ENCODE data around the gene NEURL3. TPM values are rescaled to one million over a fixed set of nuclear protein-coding genes. Genes with fewer than 3 reads are reported as not detected.

NEURL3 gene
- total RNA-seq, 3 donors from 2014 or later = 2.1 to 5.2 (median 2.3) TPM

GRCh38 chr2:96509847-96510230, 4.7 kb upstream of the NEURL3 start:
- ATAC-seq (no peak), DNase-seq (no peak)
- no peaks in the 10 kb centered on the region for H3K9me3 ChIP-seq
- no peak overlapping the region for H3K4me3 ChIP-seq
- H3K4me1 ChIP-seq (ENCODE audit: low read depth) = peaks cover 15% of the 10 kb centered on the region
- intact Hi-C loops (cut with DNase I, micrococcal nuclease) = loop anchor here in 1 of 2 donors (5.0 kb wide), 2 partner anchors 37 to 103 kb away; no protein-coding TSS in a partner anchor
- no peak for TF ChIP-seq CTCF (IDR thresholded peaks at IDR 0.05)
- no peaks in the 10 kb centered on the region for H3K36me3 ChIP-seq (ENCODE audit: low read depth)

- peak; percentile 90 to 94 (median 94) for DNase-seq
- no peak overlapping the region for H3K4me3 ChIP-seq
Observed at GRCh38 chr2:96509114-96509846, 4.1 kb upstream of the NEURL3 start.

GRCh38 chr2:96508521-96509113, 3.5 kb upstream of the NEURL3 start:
- TF ChIP-seq CTCF (IDR thresholded peaks at IDR 0.05) = no peak
- H3K9me3 ChIP-seq = no peaks in the 10 kb centered on the region
- DNase-seq (peak in 1 of 3 donors; percentile 46), ATAC-seq (no peak)
- H3K4me3 ChIP-seq = no peak overlapping the region
- H3K4me1 ChIP-seq (ENCODE audit: low read depth) = peaks cover 15% of the 10 kb centered on the region
- intact Hi-C loops (cut with DNase I, micrococcal nuclease) = loop anchor here in 1 of 2 donors (5.0 kb wide), 1 partner anchor 101 kb away; no protein-coding TSS in a partner anchor
- no peaks in the 10 kb centered on the region for H3K36me3 ChIP-seq (ENCODE audit: low read depth)

More at GRCh38 chr2:96509114-96509846, 4.1 kb upstream of the NEURL3 start:
- peak; percentile 99 for TF ChIP-seq CTCF (IDR thresholded peaks at IDR 0.05)
- H3K4me1 ChIP-seq (ENCODE audit: low read depth) = peaks cover 15% of the 10 kb centered on the region
- H3K36me3 ChIP-seq (ENCODE audit: low read depth) = no peaks in the 10 kb centered on the region
- intact Hi-C loops (cut with DNase I, micrococcal nuclease) = loop anchor here in 1 of 2 donors (5.0 kb wide), 1 partner anchor 102 kb away; no protein-coding TSS in a partner anchor
- peak; percentile 90 for ATAC-seq
- no peaks in the 10 kb centered on the region for H3K9me3 ChIP-seq

GRCh38 chr2:96507957-96508520, 2.9 kb upstream of the NEURL3 start:
- peak; percentile 98 for TF ChIP-seq CTCF (IDR thresholded peaks at IDR 0.05)
- H3K9me3 ChIP-seq = no peaks in the 10 kb centered on the region
- peak; percentile 76 for ATAC-seq
- H3K36me3 ChIP-seq (ENCODE audit: low read depth) = no peaks in the 10 kb centered on the region
- no peak overlapping the region for H3K4me3 ChIP-seq
- DNase-seq = peak; percentile 84 to 87 (median 85)
- intact Hi-C loops (cut with DNase I, micrococcal nuclease) = loop anchor here in 1 of 2 donors (5.0 kb wide), 1 partner anchor 101 kb away; no protein-coding TSS in a partner anchor
- H3K4me1 ChIP-seq (ENCODE audit: low read depth) = peaks cover 19% of the 10 kb centered on the region

- H3K4me3 ChIP-seq = no peak overlapping the region
Observed at GRCh38 chr2:96506907-96507240, 1.7 kb upstream of the NEURL3 start.

More at GRCh38 chr2:96506907-96507240, 1.7 kb upstream of the NEURL3 start:
- no peak for TF ChIP-seq CTCF (IDR thresholded peaks at IDR 0.05)
- Histone ChIP-seq H3K4me1 (ENCODE audit: low read depth) (peaks cover 30% of the 10 kb centered on the region), H3K9me3 (no peaks in the 10 kb centered on the region), H3K36me3 (ENCODE audit: low read depth) (no peaks in the 10 kb centered on the region)
- intact Hi-C loops (cut with DNase I, micrococcal nuclease) = loop anchor here in 1 of 2 donors (5.0 kb wide), 1 partner anchor 100 kb away; no protein-coding TSS in a partner anchor
- ATAC-seq = no peak
- no peak for DNase-seq
